ENCODE results near the gene PRKN. TPM values are rescaled to one million over a fixed set of nuclear protein-coding genes. Genes with fewer than 3 reads are reported as not detected.

Gene PRKN
- total RNA-seq, 1 experiment from 2014 or later = 1.2 TPM

GRCh38 chr6:162343198-162343935 lies 384.2 kb downstream of the PRKN start:
- no peak overlapping the region for H3K27ac ChIP-seq (ENCODE audit: low read depth, low read length, poor library complexity, severe bottlenecking)
- DNase-seq (ENCODE audit: low spot score) = no peak
- no peaks in the 10 kb centered on the region for H3K9me3 ChIP-seq (ENCODE audit: low read depth, low read length, poor library complexity, severe bottlenecking)
- POLR2A ChIA-PET (ENCODE audit: low non-redundant PET) = no interaction called here
- H3K4me1 ChIP-seq (ENCODE audit: insufficient read depth, low read length, poor library complexity, severe bottlenecking) = no peaks in the 10 kb centered on the region
- CTCF ChIA-PET = no interaction called here
- H3K4me3 ChIP-seq (ENCODE audit: low read depth, low read length, poor library complexity, severe bottlenecking) = no peak overlapping the region
- no peaks in the 10 kb centered on the region for H3K36me3 ChIP-seq (ENCODE audit: insufficient read depth, low read length, poor library complexity, severe bottlenecking)
- no peaks in the 10 kb centered on the region for H3K27me3 ChIP-seq (replicated peaks; ENCODE audit: insufficient read depth, low read depth, low read length, poor library complexity)
- BruUV-seq (replicated peaks) = no TSS peak
- TF ChIP-seq EZH2 (IDR thresholded peaks at IDR 0.05; ENCODE audit: borderline replicate concordance, low read depth, low read length, poor library complexity, severe bottlenecking) = no peak
- TF ChIP-seq CTCF (conservative IDR thresholded peaks at IDR 0.05; ENCODE audit: low read depth, low read length) = no peak
- intact Hi-C loops (cut with micrococcal nuclease; ENCODE audit: unreplicated experiment) = no loop called here

- POLR2A ChIA-PET (ENCODE audit: low non-redundant PET) = no interaction called here
- BruUV-seq (replicated peaks) = no TSS peak
Measured at GRCh38 chr6:162337412-162337811, 390.2 kb downstream of the PRKN start.

GRCh38 chr6:162336359-162336758 lies 391.2 kb downstream of the PRKN start:
- intact Hi-C loops (cut with micrococcal nuclease; ENCODE audit: unreplicated experiment) = no loop called here
- Histone ChIP-seq H3K4me1 (ENCODE audit: insufficient read depth, low read length, poor library complexity, severe bottlenecking) (no peaks in the 10 kb centered on the region), H3K27me3 (replicated peaks; ENCODE audit: insufficient read depth, low read depth, low read length, poor library complexity) (no peaks in the 10 kb centered on the region), H3K27ac (ENCODE audit: low read depth, low read length, poor library complexity, severe bottlenecking) (no peak overlapping the region), H3K4me3 (ENCODE audit: low read depth, low read length, poor library complexity, severe bottlenecking) (no peak overlapping the region), H3K36me3 (ENCODE audit: insufficient read depth, low read length, poor library complexity, severe bottlenecking) (no peaks in the 10 kb centered on the region), H3K9me3 (ENCODE audit: low read depth, low read length, poor library complexity, severe bottlenecking) (no peaks in the 10 kb centered on the region)
- ChIA-PET CTCF (no interaction called here), POLR2A (ENCODE audit: low non-redundant PET) (no interaction called here)
- BruUV-seq (replicated peaks) = no TSS peak
- no peak for TF ChIP-seq EZH2 (IDR thresholded peaks at IDR 0.05; ENCODE audit: borderline replicate concordance, low read depth, low read length, poor library complexity, severe bottlenecking)
- TF ChIP-seq CTCF (conservative IDR thresholded peaks at IDR 0.05; ENCODE audit: low read depth, low read length) = no peak
- DNase-seq (ENCODE audit: low spot score) = no peak

More at GRCh38 chr6:162337412-162337811, 390.2 kb downstream of the PRKN start:
- Histone ChIP-seq H3K4me1 (ENCODE audit: insufficient read depth, low read length, poor library complexity, severe bottlenecking) (no peaks in the 10 kb centered on the region), H3K27ac (ENCODE audit: low read depth, low read length, poor library complexity, severe bottlenecking) (no peak overlapping the region), H3K4me3 (ENCODE audit: low read depth, low read length, poor library complexity, severe bottlenecking) (no peak overlapping the region), H3K27me3 (replicated peaks; ENCODE audit: insufficient read depth, low read depth, low read length, poor library complexity) (no peaks in the 10 kb centered on the region), H3K9me3 (ENCODE audit: low read depth, low read length, poor library complexity, severe bottlenecking) (no peaks in the 10 kb centered on the region), H3K36me3 (ENCODE audit: insufficient read depth, low read length, poor library complexity, severe bottlenecking) (no peaks in the 10 kb centered on the region)
- CTCF ChIA-PET = no interaction called here
- TF ChIP-seq EZH2 (IDR thresholded peaks at IDR 0.05; ENCODE audit: borderline replicate concordance, low read depth, low read length, poor library complexity, severe bottlenecking) (no peak), CTCF (conservative IDR thresholded peaks at IDR 0.05; ENCODE audit: low read depth, low read length) (no peak)
- intact Hi-C loops (cut with micrococcal nuclease; ENCODE audit: unreplicated experiment) = no loop called here
- DNase-seq (ENCODE audit: low spot score) = no peak

Measured in A673 (cell line).